GM18907 (cell line): ENCODE data around the gene NEMF.
"Not testable (repeated sequence)": the region's sequence is repeated elsewhere in the genome, so short reads cannot be mapped to it uniquely, and the experiment has no call there.

Experiments used
- ATAC-seq: cut with Tn5 transposase; IDR thresholded peaks from one replicate; pipeline ENCODE4 v1.9.1; 2021; ENCODE audit warnings: mild to moderate bottlenecking, moderate library complexity; ENCODE audit not compliant: unreplicated experiment

The NEMF gene, protein sequence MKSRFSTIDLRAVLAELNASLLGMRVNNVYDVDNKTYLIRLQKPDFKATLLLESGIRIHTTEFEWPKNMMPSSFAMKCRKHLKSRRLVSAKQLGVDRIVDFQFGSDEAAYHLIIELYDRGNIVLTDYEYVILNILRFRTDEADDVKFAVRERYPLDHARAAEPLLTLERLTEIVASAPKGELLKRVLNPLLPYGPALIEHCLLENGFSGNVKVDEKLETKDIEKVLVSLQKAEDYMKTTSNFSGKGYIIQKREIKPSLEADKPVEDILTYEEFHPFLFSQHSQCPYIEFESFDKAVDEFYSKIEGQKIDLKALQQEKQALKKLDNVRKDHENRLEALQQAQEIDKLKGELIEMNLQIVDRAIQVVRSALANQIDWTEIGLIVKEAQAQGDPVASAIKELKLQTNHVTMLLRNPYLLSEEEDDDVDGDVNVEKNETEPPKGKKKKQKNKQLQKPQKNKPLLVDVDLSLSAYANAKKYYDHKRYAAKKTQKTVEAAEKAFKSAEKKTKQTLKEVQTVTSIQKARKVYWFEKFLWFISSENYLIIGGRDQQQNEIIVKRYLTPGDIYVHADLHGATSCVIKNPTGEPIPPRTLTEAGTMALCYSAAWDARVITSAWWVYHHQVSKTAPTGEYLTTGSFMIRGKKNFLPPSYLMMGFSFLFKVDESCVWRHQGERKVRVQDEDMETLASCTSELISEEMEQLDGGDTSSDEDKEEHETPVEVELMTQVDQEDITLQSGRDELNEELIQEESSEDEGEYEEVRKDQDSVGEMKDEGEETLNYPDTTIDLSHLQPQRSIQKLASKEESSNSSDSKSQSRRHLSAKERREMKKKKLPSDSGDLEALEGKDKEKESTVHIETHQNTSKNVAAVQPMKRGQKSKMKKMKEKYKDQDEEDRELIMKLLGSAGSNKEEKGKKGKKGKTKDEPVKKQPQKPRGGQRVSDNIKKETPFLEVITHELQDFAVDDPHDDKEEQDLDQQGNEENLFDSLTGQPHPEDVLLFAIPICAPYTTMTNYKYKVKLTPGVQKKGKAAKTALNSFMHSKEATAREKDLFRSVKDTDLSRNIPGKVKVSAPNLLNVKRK

DNA sequence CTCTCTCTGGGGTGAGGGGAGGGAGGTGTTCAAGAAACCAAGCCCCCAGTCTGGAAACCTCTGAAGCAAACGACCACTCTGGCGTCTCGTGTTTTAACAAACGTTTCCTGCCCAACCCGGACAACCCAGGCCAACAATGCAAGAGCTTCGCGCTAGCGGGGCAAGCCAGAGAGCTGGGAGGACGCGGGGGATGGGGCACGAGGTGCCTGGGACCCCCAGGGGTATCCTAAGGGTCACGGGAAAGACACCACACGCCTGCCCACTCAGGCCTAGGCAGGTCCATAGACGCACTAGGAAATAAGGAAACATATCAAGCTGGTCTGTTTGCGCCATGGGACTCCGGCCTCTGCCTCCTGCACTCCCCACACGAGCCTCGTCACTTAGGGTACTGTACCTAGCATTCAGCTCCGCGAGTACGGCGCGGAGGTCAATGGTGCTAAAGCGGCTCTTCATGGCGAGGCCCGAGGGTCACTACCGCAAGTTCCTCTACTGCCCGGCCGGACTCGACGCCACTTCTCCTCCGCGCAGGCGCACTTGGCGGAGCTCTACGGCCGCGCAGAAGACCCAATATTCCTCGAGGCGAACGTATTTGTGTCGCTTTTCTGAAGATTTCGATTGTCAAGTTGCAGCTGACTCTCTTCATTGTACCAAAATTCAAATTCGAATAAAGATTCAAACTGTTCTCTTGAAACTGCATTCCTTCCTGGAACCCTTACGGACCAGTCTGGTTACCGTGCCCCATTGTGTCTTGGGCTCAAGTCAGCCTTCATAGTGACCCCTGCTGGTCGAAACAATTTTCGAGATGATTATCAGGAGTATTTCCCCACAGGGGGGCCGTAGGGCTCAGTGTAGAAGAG, at the start of gene NEMF:
Gene NEMF (minus strand): TSS at position 488 of the 857 bp plus-strand sequence. CDS start 35 bp downstream, at position 453.
- ATAC-seq, result peak; percentile 86

DNA sequence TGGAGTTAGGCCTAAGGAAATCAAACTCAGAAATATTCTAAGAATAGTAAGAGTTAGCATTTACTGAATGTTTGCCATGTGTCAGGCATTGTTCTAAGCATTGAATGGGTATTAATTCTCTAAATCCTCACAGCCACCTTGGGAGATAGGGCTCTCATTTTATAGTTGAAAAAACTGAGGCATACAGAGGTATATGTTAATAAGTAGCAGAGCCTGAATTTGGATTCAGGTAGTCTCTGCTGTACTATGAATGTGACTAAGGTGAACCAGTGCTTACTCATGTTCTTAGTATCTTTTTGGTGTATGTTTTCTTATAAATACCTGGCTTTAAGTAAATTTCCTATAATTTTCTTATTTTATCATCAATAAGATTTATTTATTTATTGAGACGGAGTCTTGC, 48.4 kb upstream of the NEMF start:
- ATAC-seq, result no peak

DNA sequence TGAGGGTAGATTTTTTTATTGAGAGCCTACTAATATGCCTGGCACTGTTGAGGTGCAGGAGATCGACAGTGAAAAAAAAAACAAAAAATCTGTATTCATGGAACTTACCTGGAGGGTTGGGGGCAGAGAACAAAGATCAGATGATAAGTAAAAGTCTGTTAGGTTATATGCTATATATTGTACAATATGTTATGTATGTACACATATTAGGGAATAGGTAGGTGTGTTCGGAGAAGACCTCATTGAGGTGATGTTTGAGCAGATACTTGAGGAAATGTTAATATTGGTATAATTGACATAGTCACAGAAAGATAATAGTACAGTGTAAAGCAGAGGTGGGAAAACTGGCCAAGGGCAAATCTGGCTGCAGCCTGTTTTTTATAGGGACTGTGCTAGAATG, 45.9 kb upstream of the NEMF start:
- no peak for ATAC-seq

DNA sequence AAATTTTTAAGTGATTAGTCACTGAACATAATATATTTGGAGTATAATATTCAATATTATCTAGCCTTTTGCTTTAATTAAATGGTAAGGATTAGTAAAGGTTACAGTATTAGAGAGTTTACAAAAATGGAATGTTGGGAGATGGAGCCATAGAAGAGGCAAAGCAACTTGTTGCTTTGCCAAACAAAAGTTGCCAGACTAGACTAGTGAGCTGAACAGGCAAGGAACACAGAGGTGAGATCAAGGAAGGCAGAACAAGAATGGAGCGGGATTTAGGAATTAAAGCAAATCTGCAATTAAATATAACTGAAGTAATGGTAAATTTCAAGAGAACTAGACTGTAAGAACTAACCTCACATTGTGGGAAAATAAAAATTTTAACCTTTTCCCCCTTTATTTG, 45.4 kb upstream of the NEMF start:
- no peak for ATAC-seq

DNA sequence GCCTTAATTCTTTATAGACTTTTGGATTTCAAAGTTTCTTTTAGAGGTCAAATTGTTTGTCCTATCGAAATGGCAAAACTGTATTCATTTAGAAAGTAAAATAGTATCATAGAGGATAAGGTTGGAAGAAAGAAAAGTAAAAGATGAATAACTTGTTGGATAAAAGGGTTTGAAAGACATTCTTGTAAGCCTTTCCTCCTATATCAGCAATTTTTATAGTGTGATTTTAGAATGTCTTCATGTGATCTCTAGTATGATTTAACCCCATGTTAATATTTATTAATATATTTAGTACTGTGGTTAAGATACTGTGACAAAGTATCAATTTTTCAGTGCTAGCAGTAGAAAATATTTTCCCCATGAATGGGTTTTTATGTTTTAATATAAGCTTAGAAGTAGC, 44.8 kb upstream of the NEMF start:
- no peak for ATAC-seq

DNA sequence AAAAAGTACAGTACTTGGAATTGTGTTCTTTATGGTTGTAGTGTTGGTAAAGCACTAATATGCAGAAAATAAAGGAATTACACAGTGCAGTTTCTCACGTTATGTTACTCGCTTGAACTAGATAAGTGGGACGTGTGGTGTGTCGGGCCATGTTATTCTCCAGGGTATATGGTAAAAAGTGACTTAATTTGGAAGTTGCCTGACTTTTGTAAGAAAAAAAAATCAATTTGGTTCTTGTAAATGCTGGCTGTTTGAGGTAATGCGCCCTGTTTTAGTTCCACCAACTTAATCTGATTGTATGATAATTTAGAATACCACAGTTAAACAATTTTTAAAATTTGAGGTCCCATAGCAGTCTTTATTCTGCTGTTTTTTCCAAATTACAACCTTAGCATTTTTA, 44.4 kb upstream of the NEMF start:
- no peak for ATAC-seq

DNA sequence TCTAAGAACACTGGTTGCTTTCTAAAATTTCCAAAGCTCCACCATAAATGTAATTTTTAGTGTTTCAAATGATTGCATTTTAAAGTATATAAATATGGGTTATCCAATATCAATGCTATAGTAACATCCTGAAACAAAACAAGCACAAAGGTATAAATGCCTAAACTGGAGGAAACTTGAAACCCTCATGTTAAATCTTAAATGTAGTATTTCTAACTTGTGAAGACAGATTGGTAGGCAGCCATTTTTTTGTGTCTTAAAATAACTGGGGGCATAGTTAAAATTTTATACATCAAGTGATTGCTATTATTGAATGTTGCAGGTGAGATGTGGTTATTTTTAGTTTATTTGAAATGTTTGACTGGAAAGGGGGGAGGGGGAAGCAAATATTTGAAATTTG, 43.7 kb upstream of the NEMF start:
- ATAC-seq, result not testable (repeated sequence)

DNA sequence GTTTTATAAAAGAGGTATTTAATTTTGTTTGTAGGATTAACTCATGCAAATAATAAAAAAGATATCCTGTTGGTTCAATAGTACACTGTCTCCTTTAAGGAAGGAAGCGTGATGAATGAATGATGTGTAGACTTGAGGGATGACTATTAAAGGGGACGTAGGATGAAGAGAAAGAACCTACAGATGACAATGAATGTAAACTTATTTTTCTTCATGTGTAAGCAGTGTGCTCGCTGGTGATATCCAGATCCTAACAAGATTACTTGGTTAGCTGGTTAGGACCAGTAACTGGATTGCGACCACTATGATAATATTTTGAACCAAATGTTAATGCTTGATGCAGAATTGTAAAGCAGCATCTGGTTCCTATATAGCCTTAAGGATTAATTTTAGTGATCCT, 42.9 kb upstream of the NEMF start:
- no peak for ATAC-seq

DNA sequence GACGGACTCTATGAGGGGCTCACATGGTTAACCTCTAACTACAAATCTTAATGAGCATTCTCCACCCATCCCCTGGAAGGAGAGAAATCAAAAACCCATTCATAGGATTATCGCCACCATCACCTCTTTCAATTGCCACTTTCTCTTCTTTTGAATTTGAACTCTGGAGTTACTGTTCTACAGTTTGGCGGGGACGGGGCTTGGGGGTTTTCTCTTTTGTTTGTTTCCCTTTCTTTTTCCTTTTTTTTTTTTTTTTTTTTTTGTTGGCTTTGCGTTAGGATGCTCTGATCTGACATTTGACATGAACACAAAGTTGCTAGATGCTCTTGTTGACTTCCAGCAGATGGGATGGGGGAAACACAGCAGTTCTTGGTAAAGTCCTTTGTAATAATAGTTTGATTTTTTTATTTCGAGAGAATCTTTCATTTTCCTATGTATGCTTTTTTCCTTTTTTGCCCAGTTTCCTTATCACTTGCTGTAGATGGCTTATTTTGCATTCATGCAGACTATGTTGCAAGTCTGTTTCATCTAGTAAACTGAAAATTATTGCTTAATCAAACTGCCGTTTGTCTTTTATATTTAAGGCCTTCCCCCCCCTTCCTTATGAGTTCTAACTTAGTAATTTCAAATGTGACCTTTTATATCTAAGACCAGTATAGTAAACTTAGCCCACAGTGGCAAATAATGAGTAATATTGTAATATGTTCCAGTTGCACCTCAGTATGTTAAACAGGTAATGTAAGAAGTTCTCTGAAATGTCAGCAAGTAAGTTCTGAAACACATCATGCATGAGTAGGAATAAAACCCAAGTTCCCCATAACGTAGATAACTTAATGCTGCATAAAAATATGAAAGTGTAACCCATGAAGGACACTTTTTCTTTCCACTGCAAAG, 41.9 kb upstream of the NEMF start:
- not testable (repeated sequence) for ATAC-seq

DNA sequence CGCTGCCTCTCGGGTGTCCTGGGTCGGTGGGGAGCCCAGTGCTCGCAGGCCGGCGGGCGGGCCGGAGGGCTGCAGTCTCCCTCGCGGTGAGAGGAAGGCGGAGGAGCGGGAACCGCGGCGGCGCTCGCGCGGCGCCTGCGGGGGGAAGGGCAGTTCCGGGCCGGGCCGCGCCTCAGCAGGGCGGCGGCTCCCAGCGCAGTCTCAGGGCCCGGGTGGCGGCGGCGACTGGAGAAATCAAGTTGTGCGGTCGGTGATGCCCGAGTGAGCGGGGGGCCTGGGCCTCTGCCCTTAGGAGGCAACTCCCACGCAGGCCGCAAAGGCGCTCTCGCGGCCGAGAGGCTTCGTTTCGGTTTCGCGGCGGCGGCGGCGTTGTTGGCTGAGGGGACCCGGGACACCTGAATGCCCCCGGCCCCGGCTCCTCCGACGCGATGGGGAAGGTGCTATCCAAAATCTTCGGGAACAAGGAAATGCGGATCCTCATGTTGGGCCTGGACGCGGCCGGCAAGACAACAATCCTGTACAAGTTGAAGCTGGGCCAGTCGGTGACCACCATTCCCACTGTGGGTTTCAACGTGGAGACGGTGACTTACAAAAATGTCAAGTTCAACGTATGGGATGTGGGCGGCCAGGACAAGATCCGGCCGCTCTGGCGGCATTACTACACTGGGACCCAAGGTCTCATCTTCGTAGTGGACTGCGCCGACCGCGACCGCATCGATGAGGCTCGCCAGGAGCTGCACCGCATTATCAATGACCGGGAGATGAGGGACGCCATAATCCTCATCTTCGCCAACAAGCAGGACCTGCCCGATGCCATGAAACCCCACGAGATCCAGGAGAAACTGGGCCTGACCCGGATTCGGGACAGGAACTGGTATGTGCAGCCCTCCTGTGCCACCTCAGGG, 41.0 kb upstream of the NEMF start:
- peak; percentile 49 for ATAC-seq

DNA sequence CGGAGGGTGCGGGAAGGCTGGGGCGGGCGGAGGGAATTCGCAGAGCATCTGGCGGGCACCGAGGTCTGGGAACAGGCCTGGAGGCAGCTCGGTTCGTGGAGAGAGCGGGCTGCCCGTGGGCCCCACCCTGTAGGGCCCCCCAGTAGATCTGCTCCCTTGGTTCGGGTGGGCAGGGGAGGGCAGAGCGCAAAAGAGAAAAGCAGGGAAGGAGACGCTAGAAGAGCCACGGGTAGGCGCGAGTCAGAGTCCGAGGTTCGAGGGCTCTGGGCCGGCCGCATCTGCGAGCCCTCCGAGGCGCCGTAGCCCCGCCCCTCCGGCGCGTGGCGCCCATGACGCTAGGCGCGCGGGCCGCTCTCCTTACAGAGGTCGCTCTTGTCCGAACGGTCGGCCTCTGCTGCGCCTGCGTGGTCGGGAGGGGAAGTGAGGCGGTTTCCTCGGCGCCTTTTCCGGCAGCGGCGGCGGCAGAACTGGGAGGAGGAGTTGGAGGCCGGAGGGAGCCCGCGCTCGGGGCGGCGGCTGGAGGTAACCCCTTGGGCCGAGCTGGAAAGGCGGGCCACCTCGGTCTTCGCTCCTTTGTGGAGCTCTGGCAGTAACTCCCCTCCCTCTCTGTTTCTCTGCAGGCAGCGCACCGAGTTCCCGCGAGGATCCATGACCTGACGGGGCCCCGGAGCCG, 40.2 kb upstream of the NEMF start, which contains the start of gene ARF6:
Gene ARF6 (plus strand): TSS at position 447 of the 673 bp plus-strand sequence. CDS start 655 bp downstream, outside the sequence.
- peak; percentile 89 for ATAC-seq

DNA sequence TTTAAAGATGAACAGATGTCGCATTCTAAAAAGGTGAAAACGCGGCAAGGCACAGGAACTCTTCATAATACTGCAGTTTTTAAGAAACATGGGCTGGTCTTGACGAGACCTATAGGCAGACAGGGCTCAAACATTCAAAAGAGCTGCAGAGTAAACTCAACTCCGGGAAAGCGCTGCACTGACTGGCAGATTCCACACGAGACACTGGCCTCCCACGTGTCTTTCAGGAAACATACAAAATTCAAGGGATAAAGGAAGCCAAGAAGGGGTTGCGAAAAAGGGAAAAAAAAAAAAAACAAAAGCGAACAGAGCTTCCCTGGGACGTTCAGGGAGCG, 39.7 kb upstream of the NEMF start:
- peak; percentile 38 for ATAC-seq

DNA sequence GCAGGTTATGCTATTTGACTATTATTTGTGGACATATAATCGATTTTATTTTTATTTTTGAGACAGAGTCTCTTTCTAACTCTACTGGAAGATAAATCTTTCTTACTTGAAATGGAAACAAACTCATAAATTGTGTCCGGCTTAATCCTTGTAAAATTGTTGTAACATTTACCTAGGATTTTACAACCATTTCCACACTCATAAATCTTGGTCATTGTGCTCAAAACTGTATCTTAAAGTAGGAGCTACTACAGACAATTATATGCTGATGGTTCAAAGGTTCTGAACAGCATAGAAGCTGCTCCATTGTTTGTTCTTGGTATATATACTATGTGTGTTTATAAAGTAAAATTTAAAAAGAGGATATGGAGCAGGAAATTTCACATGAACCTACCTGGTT, 35.7 kb upstream of the NEMF start:
- no peak for ATAC-seq

DNA sequence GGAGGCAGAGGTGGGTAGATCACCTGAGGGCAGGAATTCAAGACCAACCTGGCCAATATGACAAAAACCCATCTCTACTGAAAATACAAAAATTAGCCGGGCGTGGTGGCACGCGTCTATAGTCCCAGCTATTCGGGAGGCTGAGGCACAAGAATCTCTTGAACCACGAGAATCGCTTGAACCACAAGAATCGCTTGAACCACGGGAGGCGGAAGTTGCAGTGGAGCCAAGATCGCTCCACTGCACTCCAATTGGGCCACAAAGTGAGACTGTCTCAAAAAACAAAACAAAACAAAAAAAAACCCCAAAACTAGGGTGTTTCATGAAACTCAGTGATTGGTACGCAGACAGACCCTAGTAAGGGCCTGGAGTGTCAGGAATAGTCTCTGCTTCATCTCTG, 33.9 kb upstream of the NEMF start:
- no peak for ATAC-seq

DNA sequence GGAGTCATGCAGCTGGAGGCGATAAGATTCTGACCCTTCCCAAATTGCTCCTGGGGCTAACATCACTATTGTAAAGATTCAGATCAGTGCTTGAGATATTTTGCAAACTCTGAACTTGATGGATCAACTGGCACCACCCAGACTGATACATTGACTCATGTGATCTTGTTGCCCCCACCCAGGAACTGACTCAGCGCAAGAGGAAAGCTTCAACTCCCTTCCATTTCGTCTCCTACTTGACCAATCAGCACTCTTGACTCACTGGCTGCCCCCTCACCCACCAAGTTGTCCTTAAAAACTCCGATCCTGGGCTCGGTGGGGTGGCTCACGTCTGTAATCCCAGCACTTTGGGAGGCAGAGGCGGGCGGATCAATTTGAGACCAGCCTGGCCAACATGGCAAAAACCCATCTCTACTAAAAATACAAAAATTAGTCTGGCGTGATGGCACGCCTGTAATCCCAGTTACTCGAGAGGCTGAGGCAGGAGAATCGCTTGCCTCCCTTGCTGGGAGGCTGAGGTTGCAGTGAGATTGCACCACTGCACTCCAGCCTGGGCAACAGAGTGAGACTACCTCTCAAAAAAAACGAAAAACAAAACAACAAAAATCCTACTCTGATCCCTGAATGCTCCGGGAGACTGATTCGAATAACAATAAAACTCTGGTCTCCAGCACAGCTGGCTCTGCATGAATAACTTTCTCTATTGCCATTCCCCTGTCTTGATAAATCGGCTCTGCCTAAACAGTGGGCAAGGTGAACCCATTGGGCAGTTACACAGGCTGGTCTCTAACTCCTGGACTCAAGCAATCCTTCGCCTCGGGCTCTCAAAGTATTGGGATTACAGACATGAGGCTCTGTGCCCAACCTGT, 30.5 kb upstream of the NEMF start:
- ATAC-seq, result no peak

DNA sequence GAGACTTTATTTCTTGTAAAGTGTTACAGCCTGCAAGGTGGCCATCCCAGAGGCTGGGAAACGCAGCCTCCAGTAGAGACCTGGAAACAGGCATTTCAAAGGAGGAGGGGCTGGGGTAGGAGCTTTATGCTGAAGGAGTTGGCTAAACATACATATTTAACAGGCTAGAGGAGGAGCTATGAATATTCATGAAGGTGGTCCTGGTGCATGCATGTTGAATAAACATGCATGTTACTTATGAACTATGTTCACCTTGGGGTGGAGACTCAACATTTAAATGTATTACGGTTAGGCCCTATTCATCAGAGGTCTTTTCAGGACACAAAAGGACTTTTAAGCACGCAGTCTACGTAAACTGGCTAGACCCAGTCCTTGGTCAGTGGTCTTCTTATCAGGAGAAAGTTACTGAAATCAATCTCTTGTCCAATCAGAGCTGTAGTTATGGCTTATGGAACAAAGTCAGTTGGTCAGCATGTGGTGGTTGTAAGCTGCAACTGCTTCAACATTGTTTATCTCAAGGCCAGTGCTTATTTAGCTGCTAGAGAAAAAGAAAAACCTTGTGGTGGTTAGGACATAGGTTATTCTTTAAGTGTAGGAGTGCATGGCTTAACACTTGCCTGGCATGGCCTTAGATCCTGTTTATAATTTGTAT, 28.9 kb upstream of the NEMF start:
- no peak for ATAC-seq
